ENCODE data around the gene FAM107A. TPM values are rescaled to one million over a fixed set of nuclear protein-coding genes. Genes with fewer than 3 reads are reported as not detected.

Gene FAM107A
- polyA plus RNA-seq, 1 donor, result 1.3 TPM

GRCh38 chr3:58594117-58594516 lies 16.9 kb upstream of the FAM107A start:
- no peaks in the 10 kb centered on the region for H3K9me3 ChIP-seq (ENCODE audit: control insufficient read depth, low read depth, low read length)
- no peaks in the 10 kb centered on the region for H3K4me1 ChIP-seq (ENCODE audit: control insufficient read depth, insufficient read depth, low read length)
- DNase-seq, result no peak
- no peak overlapping the region for H3K4me3 ChIP-seq (ENCODE audit: low read length)
- WGBS (ENCODE audit: insufficient coverage, low lambda C conversion rate), result no CpG with 5 or more reads among the region's 5 CpGs
- H3K27me3 ChIP-seq (ENCODE audit: control insufficient read depth, insufficient read depth, low read length), result no peaks in the 10 kb centered on the region
- no peaks in the 10 kb centered on the region for H3K36me3 ChIP-seq (ENCODE audit: control insufficient read depth, insufficient read depth, low read length)
- H3K27ac ChIP-seq (ENCODE audit: low read length), result no peak overlapping the region

DNA sequence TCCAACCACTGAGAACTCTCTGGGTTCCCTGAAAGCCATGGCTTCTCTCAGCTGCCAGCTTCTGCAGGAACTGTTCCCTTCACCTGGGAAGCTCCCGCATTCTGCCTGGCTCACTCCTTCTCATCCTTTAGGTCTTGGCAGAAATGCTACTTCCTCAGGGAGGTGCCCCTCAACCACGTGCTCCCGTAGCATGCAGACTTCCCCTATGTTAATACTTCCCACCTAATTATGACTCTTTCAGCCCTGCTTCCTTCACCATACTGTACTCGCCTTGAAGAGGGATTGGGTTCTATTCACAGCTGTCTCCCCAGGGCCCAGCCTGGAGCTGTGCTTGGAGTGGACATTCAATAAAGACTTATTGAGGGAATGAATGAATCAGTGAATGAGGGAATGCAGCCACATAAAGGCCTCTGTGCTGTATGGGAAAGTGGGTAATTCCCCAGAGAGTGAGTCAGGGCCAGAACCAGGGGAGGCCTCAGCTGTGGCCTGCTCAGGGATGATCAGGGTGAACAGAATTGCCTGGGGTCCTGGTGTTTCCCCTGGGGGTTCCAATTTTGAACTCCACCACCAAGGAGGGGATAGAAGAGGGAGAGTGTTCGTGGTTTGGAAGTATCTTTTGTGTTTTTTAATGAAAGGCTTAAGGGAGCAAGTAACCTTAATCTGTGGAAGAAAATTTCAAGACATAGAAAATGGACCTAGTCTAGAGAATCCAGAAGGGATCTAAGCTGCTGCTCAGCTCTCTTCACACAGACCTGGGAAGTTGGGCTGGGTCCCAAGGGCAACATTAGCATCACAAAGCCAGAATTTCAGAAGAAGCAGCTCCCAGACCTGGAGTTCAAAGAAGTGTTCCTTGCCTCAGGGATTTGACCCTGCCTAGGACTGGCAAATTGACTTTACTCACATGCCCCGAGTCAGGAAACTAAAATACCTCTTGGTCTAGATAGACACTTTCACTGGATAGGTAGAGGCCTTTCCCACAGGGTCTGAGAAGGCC lies 14.6 kb upstream of the FAM107A start:
- no peaks in the 10 kb centered on the region for H3K9me3 ChIP-seq (ENCODE audit: control insufficient read depth, low read depth, low read length)
- H3K36me3 ChIP-seq (ENCODE audit: control insufficient read depth, insufficient read depth, low read length), result no peaks in the 10 kb centered on the region
- WGBS (ENCODE audit: insufficient coverage, low lambda C conversion rate), result 80% methylated on average over 1 of the region's 6 CpGs
- H3K27ac ChIP-seq (ENCODE audit: low read length), result no peak overlapping the region
- H3K4me1 ChIP-seq (ENCODE audit: control insufficient read depth, insufficient read depth, low read length), result no peaks in the 10 kb centered on the region
- no peak overlapping the region for H3K4me3 ChIP-seq (ENCODE audit: low read length)
- peaks cover 17% of the 10 kb centered on the region for H3K27me3 ChIP-seq (ENCODE audit: control insufficient read depth, insufficient read depth, low read length)
- DNase-seq, result no peak

GRCh38 chr3:58588030-58588614 lies 10.9 kb upstream of the FAM107A start:
- WGBS (ENCODE audit: insufficient coverage, low lambda C conversion rate), result no CpG with 5 or more reads among the region's 3 CpGs
- peaks cover 5% of the 10 kb centered on the region for H3K4me1 ChIP-seq (ENCODE audit: control insufficient read depth, insufficient read depth, low read length)
- H3K27ac ChIP-seq (ENCODE audit: low read length), result no peak overlapping the region
- H3K27me3 ChIP-seq (ENCODE audit: control insufficient read depth, insufficient read depth, low read length), result peaks cover 48% of the 10 kb centered on the region
- no peak overlapping the region for H3K4me3 ChIP-seq (ENCODE audit: low read length)
- DNase-seq, result peak in 1 of 2 donors; percentile 26
- H3K36me3 ChIP-seq (ENCODE audit: control insufficient read depth, insufficient read depth, low read length), result no peaks in the 10 kb centered on the region
- H3K9me3 ChIP-seq (ENCODE audit: control insufficient read depth, low read depth, low read length), result no peaks in the 10 kb centered on the region

DNA sequence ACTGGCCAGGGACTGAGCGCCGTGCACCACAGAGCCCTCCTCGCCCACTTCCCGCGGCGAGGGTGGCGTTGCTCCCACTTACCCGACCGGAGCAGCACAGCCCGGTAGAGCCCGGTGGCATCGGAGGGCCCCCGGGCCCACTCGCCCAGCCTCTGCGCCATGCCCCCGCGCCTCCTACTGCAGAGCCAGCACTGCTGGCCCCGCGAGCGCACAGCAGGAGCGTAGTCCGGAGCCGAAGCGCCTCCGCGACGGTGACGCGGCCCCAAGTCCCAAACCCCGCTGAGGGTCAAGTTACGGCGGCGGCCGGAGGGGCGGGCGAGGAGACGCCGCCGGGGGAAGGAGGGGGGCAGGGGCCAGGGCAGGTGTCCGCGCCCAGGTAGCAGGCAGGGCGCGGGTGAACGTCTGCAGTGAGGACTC lies 9.6 kb upstream of the FAM107A start:
- WGBS (ENCODE audit: insufficient coverage, low lambda C conversion rate), result no CpG with 5 or more reads among the region's 44 CpGs
- no peaks in the 10 kb centered on the region for H3K36me3 ChIP-seq (ENCODE audit: control insufficient read depth, insufficient read depth, low read length)
- H3K4me1 ChIP-seq (ENCODE audit: control insufficient read depth, insufficient read depth, low read length), result peaks cover 5% of the 10 kb centered on the region
- no peaks in the 10 kb centered on the region for H3K9me3 ChIP-seq (ENCODE audit: control insufficient read depth, low read depth, low read length)
- H3K27ac ChIP-seq (ENCODE audit: low read length), result no peak overlapping the region
- peaks cover 48% of the 10 kb centered on the region for H3K27me3 ChIP-seq (ENCODE audit: control insufficient read depth, insufficient read depth, low read length)
- no peak for DNase-seq
- no peak overlapping the region for H3K4me3 ChIP-seq (ENCODE audit: low read length)

DNA sequence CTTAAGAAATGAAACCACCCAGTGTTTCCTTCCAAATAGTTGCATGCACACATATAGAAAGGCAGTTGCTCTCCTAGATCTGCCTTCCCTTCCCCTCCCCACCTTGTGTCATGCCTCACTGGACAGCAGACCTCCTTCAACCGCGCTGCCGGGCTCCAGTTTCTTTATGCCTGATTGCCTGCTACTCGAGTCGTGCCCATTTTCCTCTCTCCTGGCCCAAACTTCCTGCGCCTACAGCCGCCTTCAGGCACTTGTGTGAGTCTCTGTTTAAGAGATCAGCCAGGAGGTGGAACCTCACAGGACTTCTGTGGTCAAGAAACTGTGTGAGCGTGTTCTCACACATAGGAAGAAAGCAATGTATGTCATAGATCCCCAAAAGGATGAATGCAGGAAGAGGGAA lies 8.8 kb upstream of the FAM107A start:
- H3K9me3 ChIP-seq (ENCODE audit: control insufficient read depth, low read depth, low read length), result no peaks in the 10 kb centered on the region
- 89% methylated on average over 1 of the region's 8 CpGs for WGBS (ENCODE audit: insufficient coverage, low lambda C conversion rate)
- no peak for DNase-seq
- H3K4me3 ChIP-seq (ENCODE audit: low read length), result no peak overlapping the region
- no peak overlapping the region for H3K27ac ChIP-seq (ENCODE audit: low read length)
- H3K4me1 ChIP-seq (ENCODE audit: control insufficient read depth, insufficient read depth, low read length), result peaks cover 10% of the 10 kb centered on the region
- H3K27me3 ChIP-seq (ENCODE audit: control insufficient read depth, insufficient read depth, low read length), result peaks cover 53% of the 10 kb centered on the region
- H3K36me3 ChIP-seq (ENCODE audit: control insufficient read depth, insufficient read depth, low read length), result no peaks in the 10 kb centered on the region

- peak overlapping the region; percentile 27 for H3K4me3 ChIP-seq (ENCODE audit: low read length)
Observed at GRCh38 chr3:58585005-58585786, 8.0 kb upstream of the FAM107A start.

DNA sequence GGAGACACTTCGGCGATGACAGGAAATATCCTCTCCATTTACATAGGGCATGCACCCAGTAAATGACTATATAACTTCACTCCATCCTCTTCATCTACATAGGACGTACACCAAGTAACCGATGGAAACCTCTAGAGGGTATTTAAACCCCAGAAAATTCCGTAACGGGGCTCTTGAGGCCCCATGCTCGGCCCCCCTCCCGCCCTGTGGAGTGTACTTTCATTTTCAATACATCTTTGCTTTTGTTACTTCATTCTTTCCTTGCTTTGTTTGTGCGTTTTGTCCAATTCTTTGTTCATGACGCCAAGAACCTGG lies 7.5 kb upstream of the FAM107A start:
- Histone ChIP-seq H3K27ac (ENCODE audit: low read length) (no peak overlapping the region), H3K4me3 (ENCODE audit: low read length) (peak overlapping the region; percentile 27), H3K27me3 (ENCODE audit: control insufficient read depth, insufficient read depth, low read length) (peaks cover 54% of the 10 kb centered on the region), H3K9me3 (ENCODE audit: control insufficient read depth, low read depth, low read length) (no peaks in the 10 kb centered on the region), H3K4me1 (ENCODE audit: control insufficient read depth, insufficient read depth, low read length) (peaks cover 12% of the 10 kb centered on the region), H3K36me3 (ENCODE audit: control insufficient read depth, insufficient read depth, low read length) (no peaks in the 10 kb centered on the region)
- no peak for DNase-seq
- no CpG with 5 or more reads among the region's 10 CpGs for WGBS (ENCODE audit: insufficient coverage, low lambda C conversion rate)

More at GRCh38 chr3:58585005-58585786, 8.0 kb upstream of the FAM107A start:
- no peaks in the 10 kb centered on the region for H3K9me3 ChIP-seq (ENCODE audit: control insufficient read depth, low read depth, low read length)
- 17% methylated on average over 3 of the region's 46 CpGs for WGBS (ENCODE audit: insufficient coverage, low lambda C conversion rate)
- H3K27ac ChIP-seq (ENCODE audit: low read length), result no peak overlapping the region
- peak; percentile 52 to 67 for DNase-seq
- H3K27me3 ChIP-seq (ENCODE audit: control insufficient read depth, insufficient read depth, low read length), result peaks cover 54% of the 10 kb centered on the region
- no peaks in the 10 kb centered on the region for H3K36me3 ChIP-seq (ENCODE audit: control insufficient read depth, insufficient read depth, low read length)
- H3K4me1 ChIP-seq (ENCODE audit: control insufficient read depth, insufficient read depth, low read length), result peaks cover 12% of the 10 kb centered on the region

DNA sequence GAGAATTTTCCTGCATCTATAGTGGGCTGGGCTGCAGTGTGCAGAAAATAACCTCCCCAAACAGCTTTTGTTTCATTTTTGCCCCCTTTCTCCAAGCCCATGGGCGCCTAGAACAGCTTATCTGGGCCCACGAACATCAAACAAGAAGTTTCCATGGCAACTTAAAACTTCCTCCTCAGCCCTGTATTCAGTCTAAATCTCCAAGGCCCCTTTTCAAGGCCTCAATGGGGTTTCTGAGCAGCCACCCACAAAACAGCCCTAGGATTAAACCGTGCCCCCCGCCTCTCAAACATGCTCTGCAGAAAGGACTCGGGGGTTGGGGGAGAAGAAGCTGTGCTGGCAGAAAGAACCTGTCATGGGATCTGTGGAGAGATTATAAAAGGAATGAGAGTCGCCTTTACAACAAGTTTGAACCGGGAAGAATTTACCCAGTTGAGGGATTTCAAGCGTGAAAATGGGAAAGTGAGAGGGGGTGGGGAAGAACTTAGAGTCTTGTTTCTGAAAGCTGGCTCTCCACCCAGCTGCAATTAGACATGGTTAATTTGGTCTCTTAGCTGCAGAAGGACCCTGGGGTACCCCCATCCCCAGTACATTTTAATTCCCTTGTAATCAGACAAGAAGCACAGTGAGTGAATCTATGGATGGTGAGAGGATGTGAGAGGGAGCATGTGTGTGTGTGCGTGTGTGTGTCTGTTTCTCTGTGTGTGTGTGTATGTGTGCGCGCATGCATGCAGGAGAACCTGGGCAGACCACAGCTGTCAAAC lies 4.3 kb upstream of the FAM107A start:
- H3K27me3 ChIP-seq (ENCODE audit: control insufficient read depth, insufficient read depth, low read length), result peaks cover 37% of the 10 kb centered on the region
- peaks cover 12% of the 10 kb centered on the region for H3K4me1 ChIP-seq (ENCODE audit: control insufficient read depth, insufficient read depth, low read length)
- no peak for DNase-seq
- no peaks in the 10 kb centered on the region for H3K9me3 ChIP-seq (ENCODE audit: control insufficient read depth, low read depth, low read length)
- H3K27ac ChIP-seq (ENCODE audit: low read length), result no peak overlapping the region
- no peak overlapping the region for H3K4me3 ChIP-seq (ENCODE audit: low read length)
- no CpG with 5 or more reads among the region's 11 CpGs for WGBS (ENCODE audit: insufficient coverage, low lambda C conversion rate)
- no peaks in the 10 kb centered on the region for H3K36me3 ChIP-seq (ENCODE audit: control insufficient read depth, insufficient read depth, low read length)

DNA sequence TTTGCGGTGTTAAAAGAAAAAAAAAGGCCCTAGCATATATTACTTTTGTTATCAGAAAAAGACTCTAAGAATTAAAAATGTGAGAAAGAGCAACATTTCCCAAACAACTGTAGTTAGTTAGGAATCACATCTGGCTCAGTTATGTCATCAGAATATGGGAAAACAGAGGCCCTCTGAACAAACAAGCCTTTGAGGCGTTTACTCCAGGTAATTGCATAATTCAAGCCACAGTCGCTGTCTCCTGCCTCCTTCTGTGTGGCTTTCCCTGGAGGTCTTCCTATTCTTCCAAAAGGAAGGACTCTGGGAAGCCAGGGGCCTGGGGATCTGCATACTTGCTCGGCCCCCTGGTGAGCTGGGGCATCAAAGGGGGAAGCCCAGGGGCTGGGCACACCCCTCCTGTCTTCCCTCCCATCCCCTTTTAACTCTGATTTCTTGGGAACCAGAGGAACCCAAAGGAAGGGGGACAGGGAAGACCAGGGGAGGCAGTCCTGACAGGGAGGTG lies 3.7 kb upstream of the FAM107A start:
- WGBS (ENCODE audit: insufficient coverage, low lambda C conversion rate), result no CpG with 5 or more reads among the region's 4 CpGs
- Histone ChIP-seq H3K27ac (ENCODE audit: low read length) (no peak overlapping the region), H3K27me3 (ENCODE audit: control insufficient read depth, insufficient read depth, low read length) (peaks cover 30% of the 10 kb centered on the region), H3K36me3 (ENCODE audit: control insufficient read depth, insufficient read depth, low read length) (no peaks in the 10 kb centered on the region), H3K9me3 (ENCODE audit: control insufficient read depth, low read depth, low read length) (no peaks in the 10 kb centered on the region), H3K4me1 (ENCODE audit: control insufficient read depth, insufficient read depth, low read length) (peaks cover 12% of the 10 kb centered on the region), H3K4me3 (ENCODE audit: low read length) (no peak overlapping the region)
- DNase-seq, result no peak

Data from large intestine (tissue), 3 donors.